ENCODE results near the gene CXCL16.

Gene CXCL16, protein sequence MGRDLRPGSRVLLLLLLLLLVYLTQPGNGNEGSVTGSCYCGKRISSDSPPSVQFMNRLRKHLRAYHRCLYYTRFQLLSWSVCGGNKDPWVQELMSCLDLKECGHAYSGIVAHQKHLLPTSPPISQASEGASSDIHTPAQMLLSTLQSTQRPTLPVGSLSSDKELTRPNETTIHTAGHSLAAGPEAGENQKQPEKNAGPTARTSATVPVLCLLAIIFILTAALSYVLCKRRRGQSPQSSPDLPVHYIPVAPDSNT

DNA sequence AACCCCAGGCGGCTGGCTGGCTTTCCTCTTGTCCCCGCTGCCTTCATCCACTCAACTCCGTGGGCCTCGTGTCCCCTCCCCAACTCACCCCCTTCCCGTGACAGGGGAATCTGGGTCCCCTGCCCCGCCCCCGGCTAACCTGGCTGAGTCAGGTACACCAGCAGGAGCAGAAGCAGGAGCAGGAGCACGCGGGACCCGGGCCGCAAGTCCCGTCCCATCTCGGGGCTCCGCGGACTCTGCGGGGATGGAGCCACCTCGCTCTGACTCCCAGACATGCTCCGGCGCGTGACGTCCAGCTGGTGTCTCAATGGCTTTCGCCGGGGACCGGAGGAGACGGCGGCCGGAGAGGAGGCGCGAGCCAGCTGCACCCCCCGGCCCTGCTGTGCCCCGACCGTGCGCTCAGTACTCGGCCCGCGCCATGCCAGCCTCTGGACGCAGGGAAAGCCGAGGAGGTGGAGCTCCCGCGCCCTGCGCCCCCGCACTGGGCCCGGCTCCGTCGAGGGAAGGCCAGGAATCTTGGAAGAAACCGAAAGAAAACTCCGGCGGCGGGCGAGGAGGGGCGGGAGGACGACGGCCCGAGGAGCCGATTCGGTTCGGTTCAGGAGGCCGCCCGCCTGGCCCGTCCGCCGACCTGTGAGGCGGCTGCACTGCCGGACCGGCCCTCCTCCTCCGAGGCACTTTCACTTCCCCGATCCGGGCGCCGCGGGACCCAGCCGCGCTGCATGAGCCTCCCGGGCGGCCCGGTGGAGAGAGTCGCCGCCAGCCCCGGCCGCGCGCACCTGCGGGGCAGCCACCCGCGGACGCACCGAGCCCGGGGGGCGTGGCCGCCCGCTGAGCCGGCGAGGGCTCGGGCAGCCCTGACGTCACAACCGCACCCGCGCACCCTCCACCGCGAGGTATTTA, at the start of gene CXCL16, which contains the start of gene ZMYND15:
Gene CXCL16, minus strand, starts transcription at position 807 of the 903 bp plus-strand sequence. Its CDS starts 589 bp downstream, at position 218.
Gene ZMYND15, plus strand, starts transcription at position 712 of the 903 bp plus-strand sequence. CDS start 716 bp downstream, outside the sequence.
- peak in 7 of 14 donors; percentile 21 to 69 (median 45) for DNase-seq

DNA sequence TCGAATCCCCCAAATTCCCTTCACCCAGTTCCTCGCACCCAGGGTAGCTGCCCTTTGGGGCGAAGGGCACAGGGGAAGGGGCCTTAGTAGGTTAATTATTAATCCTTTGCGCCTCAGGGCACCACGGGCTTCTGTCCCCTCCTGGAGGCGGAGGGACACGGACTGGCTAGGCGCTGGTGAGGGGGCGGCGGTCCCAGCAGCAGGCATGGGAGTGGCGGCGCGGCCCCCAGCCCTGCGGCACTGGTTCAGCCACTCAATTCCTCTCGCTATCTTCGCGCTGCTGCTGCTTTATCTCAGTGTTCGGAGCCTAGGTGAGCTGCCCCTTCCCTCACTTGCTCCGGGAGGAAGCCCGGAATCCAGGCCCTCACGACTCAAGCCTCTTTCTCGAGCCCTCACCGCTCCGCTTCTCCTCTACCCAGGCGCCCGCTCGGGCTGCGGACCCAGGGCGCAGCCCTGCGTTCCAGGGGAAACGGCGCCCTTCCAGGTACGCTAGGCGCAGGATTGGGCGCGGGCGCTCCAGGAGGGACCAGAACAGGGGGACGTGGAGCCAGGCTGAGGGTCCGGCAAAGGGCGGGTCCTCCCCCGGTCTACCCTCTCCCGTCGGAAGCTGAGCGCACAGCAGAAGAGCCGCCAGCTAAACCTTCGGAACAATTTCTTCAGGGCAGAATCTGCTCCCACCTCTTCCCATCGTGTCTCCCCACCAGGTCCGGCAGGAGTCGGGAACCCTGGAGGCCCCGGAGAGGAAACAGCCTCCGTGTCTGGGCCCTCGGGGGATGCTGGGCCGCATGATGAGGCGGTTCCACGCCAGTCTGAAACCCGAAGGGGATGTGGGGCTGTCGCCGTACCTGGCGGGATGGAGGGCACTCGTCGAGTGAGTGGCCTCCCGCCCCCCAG, 49.3 kb upstream of the CXCL16 start, which contains the start of gene GLTPD2:
Gene GLTPD2, plus strand, starts transcription at position 158 of the 894 bp plus-strand sequence. Its CDS starts 48 bp downstream, at position 206.
- DNase-seq, result peak in 2 of 14 donors; percentile 37 to 47

DNA sequence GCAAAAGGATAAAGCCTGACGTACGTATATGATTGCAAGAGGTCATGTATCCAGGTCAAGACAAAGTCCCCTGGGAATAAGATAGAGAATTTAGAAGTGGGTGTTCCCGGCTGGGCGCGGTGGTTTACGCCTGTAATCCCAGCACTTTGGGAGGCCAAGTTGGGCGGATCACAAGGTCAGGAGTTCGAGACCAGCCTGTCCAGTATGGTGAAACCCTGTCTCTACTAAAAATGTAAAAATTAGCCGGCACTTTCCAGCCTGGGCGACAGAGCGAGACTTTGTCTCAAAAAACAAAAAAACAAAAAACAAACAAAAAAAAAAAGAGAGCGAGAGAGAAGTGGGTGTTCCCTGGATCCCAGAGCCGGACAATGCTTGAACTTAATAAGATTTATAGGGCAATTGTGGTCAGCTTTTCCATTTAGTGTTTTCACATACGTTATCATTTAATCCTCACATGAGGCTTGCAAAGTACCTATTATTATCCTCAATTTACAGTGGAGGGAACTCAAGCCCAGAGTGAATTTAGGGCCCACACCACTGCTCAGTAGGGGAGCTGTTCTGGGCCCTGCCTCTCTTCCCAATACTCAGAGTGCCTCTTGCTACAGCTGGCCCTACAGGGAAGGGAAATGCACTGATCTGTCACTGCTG, 48.6 kb upstream of the CXCL16 start:
- DNase-seq, result no peak

DNA sequence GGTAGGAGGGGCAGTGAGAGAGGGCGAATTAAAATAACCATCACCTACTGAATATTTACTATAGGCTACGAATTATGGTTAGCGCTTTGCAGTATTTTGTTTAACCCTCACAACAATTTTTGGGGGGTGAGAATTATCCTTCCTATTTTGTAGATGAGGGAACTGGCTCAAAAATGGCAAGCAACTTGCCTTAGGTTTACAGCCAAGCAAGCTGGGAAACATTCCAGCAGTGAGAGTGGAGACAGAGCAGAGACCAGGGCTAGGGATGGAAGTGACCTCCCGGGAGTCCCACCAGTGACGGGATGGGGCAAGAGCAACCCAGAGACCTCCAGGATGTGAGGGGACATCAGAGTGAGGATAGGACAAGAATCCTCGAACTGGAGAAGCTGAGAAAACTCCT, 46.8 kb upstream of the CXCL16 start:
- peak in 1 of 14 donors; percentile 18 for DNase-seq

DNA sequence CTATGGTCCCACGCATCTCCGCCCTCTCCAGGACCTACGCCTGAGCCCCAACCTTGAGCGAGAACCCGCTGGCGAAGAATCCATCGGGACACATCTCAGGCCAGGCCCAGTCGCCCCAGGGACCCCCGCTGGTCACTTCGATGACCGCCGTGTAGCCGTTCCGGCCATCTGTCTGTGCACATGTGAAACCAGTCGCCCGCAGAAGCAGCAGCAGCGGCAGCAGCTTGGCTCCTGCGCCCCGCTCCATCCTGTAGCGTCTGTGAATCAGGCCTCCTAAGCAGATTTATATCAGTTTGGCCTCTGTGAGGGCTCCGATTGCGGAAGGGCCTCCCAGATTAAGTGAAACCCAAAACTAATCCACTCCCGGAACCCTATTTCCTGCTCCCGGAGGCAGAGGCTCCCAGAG, 46.4 kb upstream of the CXCL16 start, which contains the start of gene VMO1:
Gene VMO1, minus strand, starts transcription at position 259 of the 406 bp plus-strand sequence. Its CDS starts 12 bp downstream, at position 247.
- DNase-seq, result peak in 5 of 14 donors; percentile 5 to 27 (median 19)

DNA sequence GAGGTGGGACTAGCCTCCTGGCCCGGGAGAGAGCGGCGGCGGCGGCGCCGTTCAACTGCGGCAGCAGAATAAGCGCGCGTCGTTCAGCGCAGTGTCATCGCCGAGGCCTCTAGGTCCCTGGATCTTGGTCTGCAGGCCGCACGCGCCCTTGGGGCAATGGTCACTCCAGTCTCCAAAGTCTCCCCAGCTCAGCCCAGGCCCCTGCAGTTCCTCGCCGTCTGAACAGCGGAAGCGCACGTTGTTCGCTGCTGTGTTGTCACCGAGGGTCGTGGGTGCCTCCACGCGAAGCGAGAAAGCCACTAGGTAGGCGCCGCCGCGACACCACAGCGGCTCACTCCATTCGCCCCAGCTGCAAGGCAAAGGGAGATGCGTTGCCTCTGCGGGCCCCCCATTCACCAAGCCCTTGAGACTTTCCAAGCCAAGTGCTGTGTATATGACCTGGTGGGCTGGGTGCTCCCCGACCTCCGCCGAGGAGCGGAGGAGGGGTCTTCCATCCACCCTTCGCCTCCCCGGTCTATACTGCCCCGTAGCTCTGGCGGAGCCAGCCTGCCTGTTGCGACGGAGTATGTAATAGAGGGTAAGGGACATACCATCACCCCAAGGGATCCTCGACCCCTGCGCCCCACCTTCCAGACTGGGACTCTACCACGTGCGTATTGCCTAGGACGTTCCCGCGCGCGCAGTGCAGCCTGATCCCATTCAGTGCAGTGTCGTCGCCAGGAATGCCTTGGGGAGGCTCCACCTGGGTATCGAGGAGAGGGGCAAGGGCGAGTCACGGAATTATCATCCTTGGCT, 45.8 kb upstream of the CXCL16 start:
- DNase-seq, result no peak

DNA sequence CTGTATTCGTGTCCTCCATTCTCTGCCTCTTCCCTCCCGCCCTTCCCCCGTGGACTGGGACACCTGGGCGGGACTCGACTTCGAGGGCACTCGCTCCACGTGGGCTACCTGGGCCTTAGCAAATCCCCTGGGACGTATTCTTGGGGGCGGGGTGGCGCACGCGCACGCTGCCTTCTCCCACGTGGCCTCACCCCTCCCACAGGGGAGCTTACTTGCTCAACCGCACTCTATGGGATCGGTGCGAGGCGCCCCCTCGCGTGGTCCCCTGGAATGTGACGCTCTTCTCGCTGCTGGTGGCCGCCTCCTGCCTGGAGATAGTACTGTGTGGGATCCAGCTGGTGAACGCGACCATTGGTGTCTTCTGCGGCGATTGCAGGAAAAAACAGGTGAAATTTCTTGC, 42.9 kb upstream of the CXCL16 start:
- DNase-seq, result peak in 1 of 14 donors; percentile 8

DNA sequence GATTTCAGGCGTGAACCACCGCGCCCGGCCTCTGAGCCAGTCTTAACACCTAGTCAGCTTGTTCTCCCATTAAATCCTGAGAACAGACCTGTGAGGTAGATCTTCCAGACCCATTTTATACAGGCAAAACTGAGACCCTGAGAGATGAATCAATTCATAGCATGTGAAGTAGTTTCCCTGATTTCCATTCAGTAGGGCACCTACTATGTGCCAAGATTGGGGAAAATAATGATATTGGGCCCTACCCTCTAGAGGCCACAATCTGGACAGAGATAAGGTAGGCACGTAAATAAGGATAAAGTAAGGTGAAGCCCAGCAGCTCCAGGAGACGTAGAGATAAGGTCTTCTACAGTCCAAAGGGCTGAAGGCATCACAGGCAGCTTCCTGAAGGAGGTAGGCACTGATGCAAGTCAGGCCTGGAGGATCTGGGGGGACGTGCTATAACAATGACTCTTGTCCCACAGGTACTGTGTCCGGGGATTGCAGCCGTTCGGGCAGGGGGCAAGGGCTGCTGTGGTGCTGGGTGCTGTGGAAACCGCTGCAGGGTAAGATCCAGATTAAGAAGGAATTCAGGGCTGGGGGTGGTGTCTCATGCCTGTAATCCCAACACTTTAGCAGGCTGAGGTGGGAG, 40.7 kb upstream of the CXCL16 start:
- no peak for DNase-seq

DNA sequence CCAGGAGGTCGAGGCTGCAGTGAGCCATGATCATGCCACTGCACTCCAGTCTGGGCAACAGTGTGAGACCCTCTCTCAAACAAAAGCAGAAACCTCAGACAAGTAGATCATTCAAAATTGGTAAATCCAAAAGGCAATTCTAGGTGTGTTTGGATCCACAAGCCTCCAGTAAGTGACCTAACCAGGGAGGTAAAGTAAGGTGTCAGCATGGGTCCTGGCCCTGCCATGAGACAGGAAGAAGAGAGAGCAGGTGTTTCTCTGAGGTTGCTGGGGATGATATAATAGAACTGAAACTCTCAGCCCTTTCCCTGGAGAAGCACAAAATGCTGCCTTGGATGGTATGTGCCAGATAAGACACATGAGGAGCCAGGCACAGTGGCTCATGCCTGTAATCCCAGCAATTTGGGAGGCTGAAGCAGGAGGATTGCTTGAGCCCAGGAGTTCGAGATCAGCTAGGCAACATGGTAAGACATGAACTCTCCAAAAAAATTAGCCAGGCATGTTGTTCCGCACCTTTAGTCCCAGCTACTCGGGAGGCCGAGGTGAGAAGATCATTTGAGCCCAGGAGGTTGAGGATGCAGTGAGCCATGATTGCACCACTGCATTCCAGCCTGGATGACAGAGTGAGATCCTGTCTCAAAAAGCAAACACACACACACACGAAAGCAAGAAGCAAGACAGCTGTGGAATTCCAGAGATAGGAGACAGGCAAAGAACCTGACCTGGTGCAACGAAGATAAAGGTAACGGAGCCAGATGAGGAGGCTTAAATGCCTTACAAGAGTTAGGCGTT, 38.4 kb upstream of the CXCL16 start:
- no peak for DNase-seq

DNA sequence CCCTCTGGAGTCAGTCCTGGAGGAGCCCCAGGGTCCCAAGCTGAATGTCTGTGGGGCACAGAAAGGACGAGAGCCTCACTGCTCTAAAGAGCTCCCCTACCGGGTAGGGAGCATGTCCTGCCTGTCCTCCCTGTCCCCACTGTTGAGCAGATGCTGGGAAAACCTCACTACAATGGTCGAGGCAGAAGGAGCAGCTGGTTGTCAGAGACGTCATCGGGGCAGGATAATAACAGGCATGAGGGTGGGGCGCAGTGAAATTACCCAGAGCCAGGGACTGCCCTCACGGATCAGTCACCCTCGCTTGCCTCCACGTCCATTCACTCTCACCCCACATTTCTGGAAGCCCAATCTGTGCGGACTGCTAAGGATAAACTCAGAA, 32.5 kb upstream of the CXCL16 start:
- DNase-seq, result no peak

DNA sequence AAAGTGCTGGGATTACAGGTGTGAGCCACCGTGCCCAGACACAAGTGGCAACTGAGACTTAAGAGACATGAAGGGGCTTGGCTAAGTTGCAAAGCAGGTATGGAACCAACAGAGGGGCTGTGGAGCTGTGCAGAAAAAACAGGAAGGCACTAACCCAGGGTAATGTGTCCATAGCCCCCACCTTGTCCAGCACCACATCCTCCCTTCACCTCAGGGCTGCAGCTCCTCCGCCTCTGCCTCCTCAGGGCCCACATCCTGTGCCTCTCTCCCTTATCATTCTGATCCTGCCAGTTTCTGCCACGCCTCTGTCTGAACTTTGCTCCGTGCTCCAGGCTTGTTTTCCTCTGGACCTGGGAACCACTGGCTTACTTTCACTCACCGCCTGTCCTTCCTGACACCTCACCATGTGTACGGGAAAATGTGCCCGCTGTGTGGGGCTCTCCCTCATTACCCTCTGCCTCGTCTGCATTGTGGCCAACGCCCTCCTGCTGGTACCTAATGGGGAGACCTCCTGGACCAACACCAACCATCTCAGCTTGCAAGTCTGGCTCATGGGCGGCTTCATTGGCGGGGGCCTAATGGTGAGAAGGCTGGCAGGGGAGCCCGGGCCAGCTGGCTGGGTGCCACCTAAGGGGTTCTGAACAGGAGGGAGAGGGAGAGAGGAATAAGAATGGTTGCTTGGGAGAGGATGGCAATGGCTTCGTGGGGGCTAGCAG, 31.9 kb upstream of the CXCL16 start, which contains the start of gene TM4SF5:
Gene TM4SF5, plus strand, starts transcription at position 368 of the 716 bp plus-strand sequence. Its CDS starts 37 bp downstream, at position 405.
- DNase-seq, result peak in 1 of 14 donors; percentile 14

DNA sequence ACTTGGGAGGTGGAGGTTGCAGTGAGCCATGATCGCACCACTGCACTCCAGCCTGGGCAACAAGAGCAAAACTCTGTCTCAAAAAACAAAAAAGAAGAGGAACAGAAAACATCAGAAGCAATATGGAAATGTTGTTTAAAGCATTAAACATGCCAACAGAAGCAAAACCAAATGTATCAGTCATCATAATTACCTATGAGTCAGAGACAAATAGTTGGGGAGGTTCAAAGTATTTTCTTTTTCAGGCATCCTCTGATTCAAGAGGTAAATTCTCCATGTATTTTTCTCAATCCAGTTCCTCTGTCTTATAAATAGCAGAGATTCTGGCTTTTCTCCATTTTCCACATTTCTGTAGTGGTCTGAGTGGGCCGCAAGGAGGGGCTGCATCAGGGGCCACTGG, 29.9 kb upstream of the CXCL16 start:
- DNase-seq, result no peak

DNA sequence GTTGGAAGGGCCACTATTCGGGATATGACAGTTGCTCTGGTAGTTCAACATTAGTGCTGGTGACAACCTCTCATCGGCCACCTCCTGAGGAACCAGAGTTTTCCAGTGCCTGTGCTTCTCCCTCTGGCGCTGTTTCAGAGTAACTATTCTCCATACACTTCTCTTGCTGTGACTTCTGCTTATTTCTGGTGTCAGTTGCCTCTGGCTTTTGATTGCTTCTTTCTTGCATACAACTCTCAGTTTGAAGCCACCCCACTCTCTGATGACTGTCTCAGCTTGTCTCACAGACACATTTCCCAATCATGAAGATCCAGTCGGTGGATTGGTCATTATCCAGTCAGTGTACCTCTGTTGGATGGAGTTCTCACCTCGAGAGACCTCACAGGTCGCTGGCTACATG, 28.6 kb upstream of the CXCL16 start:
- DNase-seq, result no peak

DNA sequence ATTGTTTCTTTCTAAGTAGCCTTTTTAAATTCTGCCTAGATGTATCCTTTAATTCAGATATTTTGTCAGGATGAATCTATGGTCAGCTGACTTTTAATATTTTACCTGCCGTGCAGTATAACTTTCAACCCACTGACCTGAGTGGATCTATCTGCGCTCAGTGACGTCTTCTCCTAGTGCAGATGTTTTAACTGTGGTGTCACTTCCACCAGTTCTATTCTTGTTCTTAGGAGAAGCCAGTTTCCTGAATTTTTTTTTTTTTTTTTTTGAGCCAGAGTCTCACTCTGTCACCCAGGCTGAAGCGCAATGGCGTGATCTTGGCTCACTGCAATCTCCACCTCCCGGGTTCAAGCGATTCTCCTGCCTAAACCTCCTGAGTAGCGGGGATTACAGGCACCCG, 27.0 kb upstream of the CXCL16 start:
- no peak for DNase-seq

DNA sequence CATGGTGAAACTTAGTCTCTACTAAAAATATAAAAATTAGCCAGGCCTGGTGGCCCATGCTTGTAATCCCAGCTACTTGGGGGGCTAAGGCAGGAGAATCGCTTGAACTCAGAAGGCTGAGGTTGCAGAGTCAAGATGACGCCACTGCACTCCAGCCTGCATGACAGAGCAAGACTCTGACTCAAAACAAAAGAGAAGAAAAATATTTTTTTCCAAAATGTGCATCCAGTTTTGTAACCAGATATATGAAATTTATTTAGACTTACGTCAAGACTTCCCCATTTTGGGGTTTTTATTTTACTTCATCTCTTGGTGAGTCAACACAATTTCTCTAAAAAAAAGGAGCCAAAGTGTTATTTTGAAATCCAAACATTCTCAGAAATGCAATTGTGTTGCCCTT, 26.5 kb upstream of the CXCL16 start:
- DNase-seq, result no peak

DNA sequence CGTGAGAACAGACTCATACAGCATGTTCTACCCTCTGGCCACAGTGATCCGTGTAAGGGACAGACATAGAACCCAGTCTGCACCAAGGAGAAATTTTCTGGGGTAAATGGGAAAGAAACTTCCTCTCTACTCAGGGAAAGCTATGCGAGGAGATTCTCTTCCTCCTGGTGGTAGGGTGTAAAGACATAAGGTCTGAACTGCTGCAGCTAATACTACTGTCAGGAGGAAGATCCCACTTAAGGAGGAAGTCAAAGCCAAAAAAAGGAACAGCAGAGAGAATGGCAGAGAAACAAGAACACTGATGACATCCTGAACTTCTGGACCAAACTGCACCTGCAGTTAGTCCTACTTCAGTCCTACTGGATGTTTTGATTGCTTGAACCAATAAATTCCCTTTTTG, 24.9 kb upstream of the CXCL16 start:
- DNase-seq, result no peak

DNA sequence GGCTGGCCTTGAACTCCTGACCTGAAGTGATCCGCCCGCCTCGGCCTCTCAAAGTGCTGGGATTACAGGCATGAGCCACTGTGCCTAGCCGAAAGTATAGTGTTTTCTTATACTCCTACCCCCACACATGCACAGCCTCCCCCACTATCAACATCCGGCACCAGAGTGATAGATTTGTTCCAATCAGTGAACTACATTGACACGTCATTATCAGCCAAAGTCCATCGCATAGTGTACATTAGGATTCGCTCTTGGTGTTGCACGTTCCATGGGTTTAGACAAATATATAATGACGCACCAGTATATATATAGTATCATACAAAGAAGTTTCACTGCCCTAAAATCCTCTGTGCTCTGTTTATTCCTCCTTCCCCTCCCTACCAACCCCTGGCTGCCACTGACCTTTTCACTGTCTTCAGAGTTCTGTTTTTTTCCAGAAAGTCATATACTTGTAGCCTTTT, 20.1 kb upstream of the CXCL16 start:
- DNase-seq, result no peak

DNA sequence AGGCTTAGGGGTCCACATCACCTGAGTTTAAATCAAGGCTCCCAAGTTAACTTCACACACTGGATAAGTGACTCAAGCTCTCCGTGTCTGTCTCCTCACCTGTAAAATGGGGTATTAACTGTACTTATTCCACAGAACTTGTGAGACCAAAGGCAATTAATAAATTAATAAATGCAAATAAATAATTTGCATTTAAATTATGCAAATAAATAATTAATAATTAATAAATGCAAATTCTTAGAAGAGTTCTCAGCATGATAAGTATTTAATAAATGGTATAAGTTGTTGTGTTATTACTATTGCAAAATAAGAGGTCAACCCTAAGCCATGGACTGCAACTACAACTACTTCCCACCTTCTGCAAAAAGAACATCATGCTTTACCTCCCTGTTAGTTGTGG, 13.7 kb upstream of the CXCL16 start:
- no peak for DNase-seq
